HG02642 (cell line): ENCODE data around the gene KCP.
A peak's percentile ranks its signal among the peaks of the same experiment; 100 is the strongest.

ENCODE experiments used
- ATAC-seq: cut with Tn5 transposase; IDR thresholded peaks from one replicate; pipeline ENCODE4 v1.9.1; 2021; ENCODE audit warnings: mild to moderate bottlenecking; ENCODE audit not compliant: unreplicated experiment, poor library complexity

Gene KCP

GRCh38 chr7:128876978-128877755 is 33.3 kb downstream of the KCP start:
- ATAC-seq: no peak

- no peak for ATAC-seq
These were observed 33.9 kb downstream of the KCP start for GRCh38 chr7:128876586-128876977.

GRCh38 chr7:128876127-128876526 is 34.4 kb downstream of the KCP start:
- ATAC-seq: no peak

GRCh38 chr7:128875523-128875948 is 35.0 kb downstream of the KCP start:
- no peak for ATAC-seq

- ATAC-seq: no peak
These were observed 36.1 kb downstream of the KCP start for GRCh38 chr7:128874140-128875031.

GRCh38 chr7:128873234-128873633 is 37.3 kb downstream of the KCP start:
- ATAC-seq: no peak

GRCh38 chr7:128872394-128872824 is 38.1 kb downstream of the KCP start:
- ATAC-seq: no peak

- no peak for ATAC-seq
These were observed 39.5 kb downstream of the KCP start for GRCh38 chr7:128871050-128871449.

- ATAC-seq: peak; percentile 14
These were observed 40.6 kb downstream of the KCP start for GRCh38 chr7:128869944-128870285.

- peak; percentile 70 for ATAC-seq
These were observed 41.2 kb downstream of the KCP start for GRCh38 chr7:128869138-128869943.

GRCh38 chr7:128868624-128869137 is 41.8 kb downstream of the KCP start:
- ATAC-seq: no peak

- no peak for ATAC-seq
These were observed 42.5 kb downstream of the KCP start for GRCh38 chr7:128867842-128868623.

- no peak for ATAC-seq
These were observed 43.3 kb downstream of the KCP start for GRCh38 chr7:128867241-128867640.

- ATAC-seq: no peak
These were observed 44.3 kb downstream of the KCP start for GRCh38 chr7:128865996-128866877.

- no peak for ATAC-seq
These were observed 45.2 kb downstream of the KCP start for GRCh38 chr7:128865303-128865702.

- ATAC-seq: peak; percentile 36
These were observed 47.0 kb downstream of the KCP start for GRCh38 chr7:128863433-128863989.

GRCh38 chr7:128862571-128863432 is 47.7 kb downstream of the KCP start, which contains the start of gene ATP6V1F:
Gene ATP6V1F (plus strand): TSS chr7:128862856. CDS start chr7:128862905, 49 bp downstream.
- peak; percentile 91 for ATAC-seq
